HG03108 (cell line): ENCODE results near the gene CABYR.
"Not testable (repeated sequence)": the region's sequence is repeated elsewhere in the genome, so short reads cannot be mapped to it uniquely, and the experiment has no call there.

Source experiments
- ATAC-seq: cut with Tn5 transposase; IDR thresholded peaks from one replicate; pipeline ENCODE4 v1.9.1; 2021; ENCODE audit warnings: moderate library complexity; ENCODE audit not compliant: unreplicated experiment

Gene CABYR

DNA sequence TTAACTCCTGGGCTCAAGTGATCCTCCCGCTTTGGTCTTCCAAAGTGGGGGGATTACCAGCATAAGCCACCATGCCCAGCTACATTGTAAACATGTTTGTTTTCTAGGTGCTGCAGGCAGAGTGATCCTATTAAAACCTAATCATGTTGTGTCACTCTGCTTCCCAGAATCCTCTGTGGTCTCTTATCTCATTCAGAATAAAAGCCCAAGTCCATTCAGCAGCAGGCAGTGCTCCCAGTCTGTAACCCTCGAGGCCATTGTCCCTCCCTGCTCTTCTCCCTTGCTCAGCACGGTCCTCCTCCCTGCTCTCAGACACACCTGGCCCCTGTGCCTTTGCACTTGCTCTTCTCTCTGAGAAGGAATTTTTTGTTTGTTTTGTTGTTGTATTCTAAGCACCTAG lies 11.1 kb upstream of the CABYR start:
- ATAC-seq: no peak

- ATAC-seq: no peak
These were observed 10.2 kb upstream of the CABYR start for GRCh38 chr18:24128700-24129099.

GRCh38 chr18:24130494-24130893 lies 8.4 kb upstream of the CABYR start:
- no peak for ATAC-seq

GRCh38 chr18:24136967-24137373 lies 1.9 kb upstream of the CABYR start:
- ATAC-seq: no peak

- ATAC-seq: no peak
These were observed 463 bp upstream of the CABYR start for GRCh38 chr18:24138409-24138788.

DNA sequence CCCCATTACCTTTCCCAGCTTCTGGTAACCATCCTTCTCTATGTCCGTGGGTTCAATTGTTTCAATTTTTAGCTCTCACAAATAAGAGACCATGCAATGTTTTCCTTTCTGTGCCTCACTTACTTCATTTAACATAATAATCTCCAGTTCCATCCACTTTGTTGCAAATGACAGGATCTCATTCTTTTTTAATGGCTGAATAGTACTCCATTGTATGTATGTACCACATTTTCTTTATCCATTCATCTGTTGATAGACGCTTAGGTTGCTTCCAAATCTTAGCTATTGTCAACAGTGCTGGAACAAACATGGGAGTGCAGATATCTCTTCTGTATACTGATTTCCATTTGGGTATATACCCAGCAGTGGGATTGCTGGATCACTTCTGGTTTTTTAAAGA lies 1.8 kb downstream of the CABYR start:
- ATAC-seq: no peak

DNA sequence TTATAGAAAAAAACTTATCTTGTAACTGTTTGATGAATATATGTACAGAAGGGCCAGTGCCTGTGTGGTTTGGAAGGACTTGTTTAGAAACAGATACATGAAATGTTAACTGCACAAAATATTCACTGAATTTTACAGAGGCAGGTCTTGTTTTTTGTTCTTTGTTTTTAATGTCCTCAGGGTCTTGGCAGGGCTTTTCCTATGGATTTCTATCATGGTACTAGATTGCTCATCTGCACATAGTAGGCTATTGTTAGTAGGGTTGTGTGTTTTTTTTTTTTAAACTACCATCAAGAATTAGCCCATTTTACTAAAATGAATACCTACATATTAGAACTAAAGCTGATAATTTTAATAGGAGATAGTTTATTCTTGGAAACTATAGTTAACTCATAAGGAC lies 3.5 kb downstream of the CABYR start:
- no peak for ATAC-seq

- not testable (repeated sequence) for ATAC-seq
These were observed 10.7 kb downstream of the CABYR start for GRCh38 chr18:24149591-24149990.

GRCh38 chr18:24153397-24153796 lies 14.5 kb downstream of the CABYR start:
- ATAC-seq: no peak

DNA sequence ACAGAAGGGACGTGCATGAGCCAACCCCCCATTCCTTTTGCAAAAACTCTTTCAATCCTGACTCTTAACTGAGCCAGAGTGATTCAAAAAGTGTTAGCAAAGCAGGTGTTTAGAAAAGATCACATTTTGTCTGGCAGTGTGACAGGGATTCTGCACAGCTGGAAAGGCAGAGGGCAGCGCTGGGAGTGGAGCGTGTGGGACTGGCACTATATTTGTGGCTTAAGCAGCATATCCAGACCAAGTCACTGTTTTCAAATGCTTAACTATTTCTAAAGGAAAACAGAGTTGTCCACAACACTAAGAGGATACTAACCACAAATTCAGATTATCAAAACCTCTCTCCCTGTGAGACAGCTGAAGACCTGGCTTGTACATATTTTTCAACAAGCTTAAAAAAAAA lies 19.0 kb downstream of the CABYR start:
- no peak for ATAC-seq

GRCh38 chr18:24160086-24160485 lies 21.2 kb downstream of the CABYR start:
- no peak for ATAC-seq

DNA sequence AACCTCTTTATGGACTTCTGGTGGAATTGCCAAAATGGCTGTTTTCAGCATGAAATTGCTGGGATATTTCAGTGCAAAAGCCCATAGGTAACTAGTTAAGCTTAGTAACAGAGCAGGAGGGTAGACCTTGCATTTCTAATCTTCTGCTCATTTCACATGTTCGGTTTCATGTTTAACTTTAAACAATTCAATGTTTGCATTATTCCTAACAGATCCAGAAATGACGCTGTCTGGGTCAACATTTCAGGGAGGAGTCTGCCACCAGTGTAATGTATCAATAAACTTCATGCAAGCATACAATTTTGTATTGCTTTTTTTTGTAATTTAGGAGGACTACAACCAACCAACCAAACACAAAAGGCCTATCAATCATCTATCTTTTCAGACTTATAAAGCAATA lies 22.4 kb downstream of the CABYR start:
- no peak for ATAC-seq

- ATAC-seq: no peak
These were observed 29.6 kb downstream of the CABYR start for GRCh38 chr18:24168496-24168895.

GRCh38 chr18:24170360-24170759 lies 31.5 kb downstream of the CABYR start:
- no peak for ATAC-seq

- no peak for ATAC-seq
These were observed 35.1 kb downstream of the CABYR start for GRCh38 chr18:24173997-24174396.

DNA sequence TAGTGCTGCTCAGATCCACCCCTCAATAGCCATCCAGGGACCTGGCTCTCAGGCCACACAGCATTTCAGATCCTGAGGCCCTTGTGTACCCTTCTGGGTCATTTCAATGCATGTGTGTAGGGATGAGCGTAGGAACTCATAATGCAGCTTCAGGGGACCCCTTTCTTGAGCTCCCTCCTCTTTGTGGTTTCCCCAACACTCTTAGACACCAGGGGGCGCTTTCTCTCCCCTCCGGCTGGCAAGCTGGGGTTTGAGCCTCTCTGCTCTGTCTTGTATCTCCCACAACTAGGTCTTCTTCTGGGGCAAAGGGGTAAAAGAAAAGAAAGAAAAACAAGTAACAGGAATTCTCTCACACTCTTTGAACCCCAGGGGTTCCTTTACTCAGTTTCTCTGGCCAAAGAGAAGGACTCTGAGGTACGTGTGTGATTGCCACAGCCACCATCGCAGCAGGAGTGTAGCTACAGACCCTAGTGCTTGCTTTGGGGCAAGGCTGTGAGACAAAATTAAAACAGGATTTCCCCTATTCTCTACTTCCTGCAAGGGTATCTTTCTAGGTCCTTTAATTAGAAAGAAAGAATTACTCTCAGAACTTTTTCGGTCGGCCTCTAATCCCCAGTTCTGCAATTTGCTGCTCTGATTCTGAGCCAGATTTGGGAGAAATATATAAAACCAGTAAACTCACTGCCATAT lies 38.0 kb downstream of the CABYR start:
- peak; percentile 76 for ATAC-seq

GRCh38 chr18:24177499-24178133 lies 38.8 kb downstream of the CABYR start:
- no peak for ATAC-seq

- no peak for ATAC-seq
These were observed 41.2 kb downstream of the CABYR start for GRCh38 chr18:24180048-24180447.

GRCh38 chr18:24181806-24182205 lies 42.9 kb downstream of the CABYR start:
- no peak for ATAC-seq

- ATAC-seq: no peak
These were observed 46.9 kb downstream of the CABYR start for GRCh38 chr18:24185805-24186204.

DNA sequence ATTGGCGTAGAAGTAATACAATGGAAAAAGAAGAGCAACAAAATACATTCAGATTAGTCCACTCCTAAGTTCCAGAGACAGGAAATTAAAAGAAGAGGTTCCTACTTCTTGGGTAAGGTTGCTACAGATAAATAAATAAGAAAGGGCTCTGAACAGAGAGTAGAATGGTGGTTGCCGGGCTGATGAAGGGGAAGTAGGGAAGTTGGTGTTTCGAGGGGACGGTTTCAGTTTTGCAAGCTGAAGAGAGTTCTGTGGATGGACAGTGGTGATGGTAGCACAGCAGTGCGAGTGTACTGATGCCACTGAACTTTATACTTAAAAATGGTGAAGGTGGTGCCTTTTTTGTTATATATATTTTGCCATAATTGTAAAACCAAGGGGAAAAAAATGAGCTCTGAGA lies 48.2 kb downstream of the CABYR start:
- ATAC-seq: no peak

- ATAC-seq: no peak
These were observed 48.8 kb downstream of the CABYR start for GRCh38 chr18:24187689-24188088.

- ATAC-seq: no peak
These were observed 49.3 kb downstream of the CABYR start for GRCh38 chr18:24188120-24188519.
